Parathyroid adenoma (tissue), 2 donors: ENCODE results near the gene PCDHB6.
"Not testable (repeated sequence)": the region's sequence is repeated elsewhere in the genome, so short reads cannot be mapped to it uniquely, and the experiment has no call there.

ENCODE experiments used
- H2AFZ ChIP-seq: fragments of 300-600 bp; sonication (generic); one replicate; pipeline ENCODE4 v1.7.0; 2017; ENCODE audit warnings: antibody characterized with exemption, mild to moderate bottlenecking
- H3K27ac ChIP-seq: fragments of 300-600 bp; sonication (generic); one replicate; pipeline ENCODE4 v1.7.0; 2017
- H3K27me3 ChIP-seq: fragments of 300-600 bp; sonication (generic); one replicate; pipeline ENCODE4 v1.7.0; 2017; ENCODE audit warnings: low read length; ENCODE audit not compliant: control insufficient read depth, insufficient read depth
- H3K36me3 ChIP-seq: fragments of 300-600 bp; sonication (generic); one replicate; pipeline ENCODE4 v1.7.0; 2017; ENCODE audit warnings: low read length; ENCODE audit not compliant: control insufficient read depth, insufficient read depth
- H3K4me1 ChIP-seq: fragments of 300-600 bp; sonication (generic); one replicate; pipeline ENCODE4 v1.7.0; 2017; ENCODE audit warnings: control low read depth
- H3K4me2 ChIP-seq: fragments of 300-600 bp; sonication (generic); one replicate; pipeline ENCODE4 v1.7.0; 2017; ENCODE audit warnings: low read length
- H3K4me3 ChIP-seq: fragments of 300-600 bp; sonication (generic); one replicate; pipeline ENCODE4 v1.7.0; 2017; ENCODE audit warnings: low read depth, low read length
- H3K79me2 ChIP-seq: fragments of 300-600 bp; sonication (generic); one replicate; pipeline ENCODE4 v1.7.0; 2017; ENCODE audit warnings: control low read depth
- H3K9ac ChIP-seq: fragments of 300-600 bp; sonication (generic); one replicate; pipeline ENCODE4 v1.7.0; 2017; ENCODE audit warnings: mild to moderate bottlenecking
- H3K9me3 ChIP-seq: fragments of 300-600 bp; sonication (generic); one replicate; pipeline ENCODE4 v1.7.0; 2017; ENCODE audit warnings: low read length; ENCODE audit not compliant: control insufficient read depth
- CTCF ChIP-seq: fragments of 300-600 bp; sonication (generic); IDR thresholded peaks from one replicate; pipeline ENCODE4 v1.7.0; 2017; ENCODE audit warnings: antibody characterized with exemption, mild to moderate bottlenecking
- donor health status: primary hyperparathyroidism.

The PCDHB6 gene

GRCh38 chr5:141199359-141200235 is 49.7 kb downstream of the PCDHB6 start, which contains the start of gene PCDHB11:
PCDHB11 (plus strand) TSS chr5:141199627; CDS start chr5:141199775, 148 bp downstream.
- Histone ChIP-seq H3K4me3 (peak within 1 kb of the TSS; percentile 59), H2AFZ (peak within 1 kb of the TSS; percentile 83), H3K9me3 (no peaks in the 10 kb centered on the region), H3K9ac (no peak within 1 kb of the TSS), H3K4me2 (peak within 1 kb of the TSS; percentile 14), H3K36me3 (no peaks in the 10 kb centered on the region), H3K27ac (peak within 1 kb of the TSS; percentile 82), H3K4me1 (no peaks in the 10 kb centered on the region), H3K79me2 (no peaks in the 10 kb centered on the region), H3K27me3 (no peaks in the 10 kb centered on the region)
- peak; percentile 47 for TF ChIP-seq CTCF

GRCh38 chr5:141201126-141201525 is 51.3 kb downstream of the PCDHB6 start:
- H3K27ac ChIP-seq, H3K4me3 ChIP-seq, H3K27me3 ChIP-seq, H3K36me3 ChIP-seq, H3K9me3 ChIP-seq, H2AFZ ChIP-seq, H3K4me1 ChIP-seq, H3K79me2 ChIP-seq, H3K9ac ChIP-seq, H3K4me2 ChIP-seq: not testable (repeated sequence)

GRCh38 chr5:141201646-141202045 is 51.8 kb downstream of the PCDHB6 start:
- not testable (repeated sequence) for H3K4me3 ChIP-seq, H3K36me3 ChIP-seq, H3K4me2 ChIP-seq, H3K4me1 ChIP-seq, H3K27ac ChIP-seq, H3K9ac ChIP-seq, H2AFZ ChIP-seq, H3K27me3 ChIP-seq, H3K9me3 ChIP-seq, H3K79me2 ChIP-seq
